Measurements from ENCODE around the gene LAPTM5. TPM values are rescaled to one million over a fixed set of nuclear protein-coding genes. Genes with fewer than 3 reads are reported as not detected.

LAPTM5 gene
- total and polyA plus RNA-seq, 2 of the 8 experiments (the other 6 are each of a cell fraction or from before 2014, with no cell fraction given) = 0.37 to 1.4 TPM

- H4K5ac ChIP-seq (ENCODE audit: insufficient read length, low read depth, low read length) = no peak overlapping the region
- no peak overlapping the region for H3K23ac ChIP-seq (ENCODE audit: insufficient read length)
- H3K79me2 ChIP-seq (ENCODE audit: control insufficient read depth in 1 of 2, insufficient read depth in 2 of 2, low read length in 2 of 2) = no peaks in the 10 kb centered on the region
- no peak overlapping the region; the same call in 1 of the 2 replicates for H4K8ac ChIP-seq (ENCODE audit: extremely low read depth, insufficient read depth, low read length)
- H3K56ac ChIP-seq (replicated peaks; ENCODE audit: insufficient read length, low read depth, low read length) = no peak overlapping the region
- 75% methylated on average over 13 of the region's 13 CpGs; no CpG with 5 or more reads in 1 of the 2 experiments for WGBS, 2 experiments (ENCODE audit: extremely low coverage in 1 of 2, insufficient coverage in 1 of 2, insufficient read length in 1 of 2, insufficient replicate concordance in 2 of 2, low coverage in 1 of 2, low lambda C conversion rate in 2 of 2, missing lambda C conversion rate in 1 of 2)
- H2BK5ac ChIP-seq (ENCODE audit: low read depth, low read length) = no peak overlapping the region
- H3K9ac ChIP-seq (replicated peaks in 1 of 4; ENCODE audit: extremely low read depth in 1 of 4, low read depth in 3 of 4, low read length in 3 of 4) = no peak overlapping the region
- H2AFZ ChIP-seq (ENCODE audit: low read length) = no peak overlapping the region
- DNase-seq (ENCODE audit: low read depth in 1 of 2, low spot score in 2 of 2) (no peak), FAIRE-seq (no peak)
- peaks cover 0 to 8% (median 2%) of the 10 kb centered on the region in 4 experiments; a peak in 4 of 7 replicates for H3K4me1 ChIP-seq (replicated peaks in 1 of 4; ENCODE audit: control insufficient read depth in 3 of 4, insufficient read depth in 4 of 4, low read length in 3 of 4)
- H3K23me2 ChIP-seq (ENCODE audit: low read depth, low read length) = no peaks in the 10 kb centered on the region; the same call in 1 of the 2 replicates
- ChIA-PET POLR2A (ENCODE audit: partially characterized antibody) (no interaction called here), CTCF (ENCODE audit: partially characterized antibody) (interaction anchor here (1.8 to 55.1 kb wide), 3 partner anchors 6 to 42 kb away, joined by 4 to 1640 read pairs (median 1640); partner anchors contain the start of genes LAPTM5 and MATN1)
- H3K27me3 ChIP-seq (replicated peaks in 1 of 4; ENCODE audit: control insufficient read depth in 3 of 4, extremely low read depth in 1 of 4, insufficient read depth in 3 of 4, low read length in 3 of 4) = no peaks in the 10 kb centered on the region
- no peak overlapping the region for H2BK20ac ChIP-seq (ENCODE audit: low read length)
- H3K4ac ChIP-seq (replicated peaks; ENCODE audit: insufficient read length, low read depth, low read length) = no peak overlapping the region
- H4K91ac ChIP-seq (replicated peaks; ENCODE audit: insufficient read length, low read length) = no peak overlapping the region
- H4K20me1 ChIP-seq (replicated peaks in 1 of 2; ENCODE audit: control insufficient read depth in 1 of 2, insufficient read depth in 2 of 2, low read length in 2 of 2) = no peaks in the 10 kb centered on the region
- H3K79me1 ChIP-seq (ENCODE audit: low read depth, low read length) = no peaks in the 10 kb centered on the region
- peak overlapping the region in 1 of 2 experiments; percentile 36; a peak in 1 of 4 replicates for H3K4me2 ChIP-seq (ENCODE audit: insufficient read depth in 1 of 2, low read depth in 2 of 2, low read length in 2 of 2)
- no peak overlapping the region for H2AK5ac ChIP-seq (ENCODE audit: low read depth, low read length)
- no peak overlapping the region for H2BK15ac ChIP-seq (ENCODE audit: low read length)
- H3K18ac ChIP-seq (ENCODE audit: extremely low read depth, low read length) = no peak overlapping the region
- H3K4me3 ChIP-seq (ENCODE audit: extremely low read depth in 1 of 4, insufficient read depth in 2 of 4, low read depth in 3 of 4, low read length in 4 of 4) = no peak overlapping the region; a peak in 1 of 8 replicates
- H3K27ac ChIP-seq (ENCODE audit: low read depth, low read length) = no peak overlapping the region
- H3K36me3 ChIP-seq (ENCODE audit: control insufficient read depth in 2 of 4, insufficient read depth in 4 of 4, low read length in 3 of 4) = no peaks in the 10 kb centered on the region
- H3K14ac ChIP-seq (ENCODE audit: insufficient read length) = no peak overlapping the region
- no peaks in the 10 kb centered on the region for H3K9me3 ChIP-seq (ENCODE audit: insufficient read depth in 2 of 2, low read depth in 1 of 2, low read length in 1 of 2)
- no peak overlapping the region for H2BK120ac ChIP-seq (replicated peaks; ENCODE audit: low read depth, low read length)
- H2BK12ac ChIP-seq (ENCODE audit: low read depth, low read length) = no peak overlapping the region
- TF ChIP-seq, protein P1, sequence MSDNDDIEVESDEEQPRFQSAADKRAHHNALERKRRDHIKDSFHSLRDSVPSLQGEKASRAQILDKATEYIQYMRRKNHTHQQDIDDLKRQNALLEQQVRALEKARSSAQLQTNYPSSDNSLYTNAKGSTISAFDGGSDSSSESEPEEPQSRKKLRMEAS (IDR thresholded peaks at IDR 0.05) = no peak
- TF ChIP-seq SIX5 (IDR thresholded peaks at IDR 0.05; ENCODE audit: low read depth, low read length) (no peak), SIRT6 (IDR thresholded peaks at IDR 0.05; ENCODE audit: low read length) (no peak), NANOG (IDR thresholded peaks at IDR 0.05; ENCODE audit: insufficient read depth, low read depth, low read length, poor library complexity, severe bottlenecking) (no peak), GTF2F1 (IDR thresholded peaks at IDR 0.05; ENCODE audit: borderline replicate concordance, low read depth, low read length) (no peak), TCF12 (IDR thresholded peaks at IDR 0.05; ENCODE audit: low read depth, low read length) (no peak), SP2 (IDR thresholded peaks at IDR 0.05; ENCODE audit: low read length) (no peak), HDAC6 (IDR thresholded peaks at IDR 0.05; ENCODE audit: low read depth, low read length) (no peak), EGR1 (IDR thresholded peaks at IDR 0.05; ENCODE audit: borderline replicate concordance, low read depth, low read length) (no peak), SAP30 (IDR thresholded peaks at IDR 0.05; ENCODE audit: insufficient read depth, insufficient replicate concordance, low read length) (no peak), TAF1 (IDR thresholded peaks at IDR 0.05; ENCODE audit: low read depth, low read length) (no peak), CBX8 (IDR thresholded peaks at IDR 0.05; ENCODE audit: borderline replicate concordance, low read depth, low read length) (no peak)
- TF ChIP-seq, protein P2, sequence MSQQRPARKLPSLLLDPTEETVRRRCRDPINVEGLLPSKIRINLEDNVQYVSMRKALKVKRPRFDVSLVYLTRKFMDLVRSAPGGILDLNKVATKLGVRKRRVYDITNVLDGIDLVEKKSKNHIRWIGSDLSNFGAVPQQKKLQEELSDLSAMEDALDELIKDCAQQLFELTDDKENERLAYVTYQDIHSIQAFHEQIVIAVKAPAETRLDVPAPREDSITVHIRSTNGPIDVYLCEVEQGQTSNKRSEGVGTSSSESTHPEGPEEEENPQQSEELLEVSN (IDR thresholded peaks at IDR 0.05) = no peak
These were observed 2.2 kb upstream of the LAPTM5 start for GRCh38 chr1:30759718-30760281.
